ENCODE results near the gene AMPD2.

AMPD2 gene

DNA sequence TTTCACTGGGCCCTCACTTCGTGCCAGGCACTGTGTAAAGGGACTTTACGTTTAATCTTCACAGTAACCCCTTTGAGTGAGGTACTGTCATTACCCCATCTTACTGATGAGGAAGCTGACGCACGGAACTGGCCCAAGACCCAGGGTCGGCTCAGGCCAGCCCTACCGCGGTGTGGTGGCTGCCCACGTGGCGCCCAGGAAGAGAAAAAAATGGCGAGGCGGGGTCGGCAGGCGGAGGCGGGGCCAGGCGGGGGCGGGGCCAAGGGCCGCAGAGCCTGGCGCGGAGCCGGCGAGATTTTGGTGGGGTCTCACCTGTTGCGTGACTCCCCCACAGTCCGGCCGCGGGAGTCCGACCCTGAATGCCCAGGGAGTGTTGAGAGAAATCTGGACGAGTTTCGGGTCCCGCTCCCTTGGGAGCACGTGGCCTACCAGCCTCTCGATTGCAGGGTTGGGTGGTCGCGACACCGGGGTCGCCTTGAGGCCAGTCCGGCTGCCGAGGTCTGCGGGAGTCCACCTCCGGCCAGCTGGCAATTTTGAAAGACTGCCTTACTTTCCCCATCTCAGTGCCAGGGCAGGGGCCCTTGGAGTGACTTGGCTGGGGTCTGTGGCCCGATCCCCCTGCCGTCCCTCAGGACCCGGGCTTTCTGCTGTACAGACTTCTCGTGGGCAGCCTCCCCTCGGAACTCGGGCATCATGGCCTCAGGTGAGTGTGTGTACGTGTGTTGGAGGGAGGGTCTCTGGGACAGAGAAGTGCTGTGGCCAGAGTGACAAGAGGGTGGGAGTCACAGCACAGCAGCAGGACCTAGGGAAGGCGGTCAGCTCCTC lies at the start of gene AMPD2, which contains the start of gene GNAT2:
TSS of gene AMPD2 (plus strand) at position 262 of the 825 bp plus-strand sequence. CDS start 1,339 bp downstream, outside the sequence.
TSS of gene GNAT2 (minus strand) at position 41 of the 825 bp plus-strand sequence. CDS start 6,746 bp downstream, outside the sequence.
- H3K4me3 ChIP-seq (ENCODE audit: low read depth, low read length): peak within 1 kb of the TSS; percentile 70

DNA sequence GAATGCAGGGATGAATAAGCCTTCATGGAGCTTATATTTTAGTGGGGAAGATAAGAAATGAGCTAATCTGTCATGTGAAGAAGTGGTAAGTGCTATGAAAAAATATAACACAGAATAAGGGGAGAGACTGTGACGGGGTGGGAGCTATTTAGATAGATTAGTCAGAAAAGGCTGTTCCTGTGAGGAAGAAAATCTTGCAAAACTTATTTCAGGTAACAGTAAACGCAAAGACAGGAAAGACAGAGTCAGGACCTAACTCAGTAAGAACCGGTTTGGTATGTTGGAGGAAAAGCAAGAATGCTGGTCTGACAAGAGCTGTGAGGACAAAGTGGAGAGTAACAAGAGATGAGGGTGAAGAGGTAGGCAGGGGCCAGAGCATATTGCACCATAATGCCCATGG lies 49.2 kb upstream of the AMPD2 start:
- no peak overlapping the region for H3K4me3 ChIP-seq (ENCODE audit: low read depth, low read length)

DNA sequence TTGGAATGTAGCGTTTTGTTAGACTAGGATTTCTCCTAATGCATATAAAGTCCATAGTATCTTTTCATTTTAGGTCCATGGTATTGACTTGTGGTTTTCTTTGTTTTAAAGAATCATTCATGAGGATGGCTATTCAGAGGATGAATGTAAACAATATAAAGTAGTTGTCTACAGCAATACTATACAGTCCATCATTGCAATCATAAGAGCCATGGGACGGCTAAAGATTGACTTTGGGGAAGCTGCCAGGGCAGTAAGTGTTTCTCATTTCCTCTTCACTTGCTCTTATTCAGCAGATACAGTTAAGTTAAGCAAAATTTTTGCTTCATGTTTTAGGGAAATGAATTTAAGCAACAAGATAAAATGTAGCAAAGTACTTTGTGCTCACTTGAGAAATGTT lies 45.9 kb upstream of the AMPD2 start:
- no peak overlapping the region for H3K4me3 ChIP-seq (ENCODE audit: low read depth, low read length)

DNA sequence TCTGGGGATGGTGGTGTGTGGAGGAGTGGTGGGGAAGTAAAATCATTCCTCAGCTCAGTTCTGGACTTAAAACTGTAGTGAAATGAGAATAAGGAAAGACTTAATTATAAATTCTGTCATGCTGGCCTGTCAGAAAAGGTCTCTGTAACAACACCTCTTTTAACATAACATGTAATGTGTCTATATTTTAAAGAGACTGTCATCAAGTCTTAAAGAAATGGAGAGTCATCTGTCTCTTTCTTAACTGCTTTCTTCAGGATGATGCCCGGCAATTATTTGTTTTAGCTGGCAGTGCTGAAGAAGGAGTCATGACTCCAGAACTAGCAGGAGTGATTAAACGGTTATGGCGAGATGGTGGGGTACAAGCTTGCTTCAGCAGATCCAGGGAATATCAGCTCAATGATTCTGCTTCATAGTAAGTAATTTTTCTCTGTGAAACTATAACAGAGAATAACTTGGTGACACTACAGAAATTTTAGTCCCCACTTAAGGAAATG lies 40.6 kb upstream of the AMPD2 start:
- H3K4me3 ChIP-seq (ENCODE audit: low read depth, low read length): no peak overlapping the region

DNA sequence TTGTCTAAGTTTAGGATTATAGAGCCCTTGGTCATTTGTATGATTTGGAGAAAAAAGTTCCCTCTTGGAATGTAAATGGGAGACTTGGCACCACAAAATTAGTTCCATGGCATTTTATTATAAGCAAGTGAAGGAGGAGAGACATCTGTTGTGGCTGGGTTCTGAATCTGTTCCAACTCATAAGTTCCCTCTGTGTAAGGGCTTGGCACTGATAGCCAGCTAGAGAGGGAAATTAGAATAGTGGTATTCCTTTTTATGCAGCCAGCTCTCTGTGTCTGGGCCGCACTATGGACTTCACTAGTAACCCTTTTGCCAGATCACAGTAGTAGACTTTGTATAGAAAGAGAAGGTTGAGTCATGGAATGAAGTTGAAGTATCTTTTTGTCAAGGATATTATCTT lies 40.1 kb upstream of the AMPD2 start:
- no peak overlapping the region for H3K4me3 ChIP-seq (ENCODE audit: low read depth, low read length)

DNA sequence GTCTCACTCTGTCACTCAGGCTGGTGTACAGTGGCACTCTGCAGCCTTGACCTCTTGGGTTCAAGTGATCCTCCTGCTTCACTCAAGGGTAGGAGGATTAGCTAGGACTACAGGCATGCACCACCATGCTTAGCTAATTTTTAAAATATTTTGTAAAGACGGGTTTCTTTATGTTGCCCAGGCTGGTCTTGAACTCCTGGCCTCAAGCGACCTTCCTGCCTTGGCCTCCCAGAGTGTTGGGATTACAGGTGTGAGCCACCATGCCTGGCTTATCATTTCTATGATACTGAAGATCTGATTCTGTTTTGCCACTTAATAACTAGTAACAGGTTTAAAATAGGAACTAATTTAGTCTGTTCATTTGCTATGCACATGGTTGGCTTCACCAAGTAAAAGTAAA lies 37.6 kb upstream of the AMPD2 start:
- no peak overlapping the region for H3K4me3 ChIP-seq (ENCODE audit: low read depth, low read length)

DNA sequence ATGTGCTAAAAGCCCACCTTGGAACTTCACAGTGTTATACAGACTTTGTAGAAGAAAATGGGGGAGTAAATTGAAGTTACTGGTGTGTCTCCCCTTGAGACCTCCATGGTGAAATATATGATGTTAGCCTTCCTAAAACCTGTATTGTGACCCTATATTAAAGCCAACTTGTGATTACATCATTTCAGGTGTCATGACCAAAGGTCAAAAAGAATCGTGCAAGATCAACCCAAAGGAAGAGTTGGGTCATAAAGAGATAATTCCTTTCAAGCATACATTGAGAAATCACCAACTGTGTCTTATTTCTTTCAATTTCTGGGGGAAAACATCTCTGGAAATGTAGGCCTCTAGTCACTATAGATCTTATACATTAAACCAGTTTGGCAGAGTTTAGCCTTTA lies 34.9 kb upstream of the AMPD2 start:
- no peak overlapping the region for H3K4me3 ChIP-seq (ENCODE audit: low read depth, low read length)

DNA sequence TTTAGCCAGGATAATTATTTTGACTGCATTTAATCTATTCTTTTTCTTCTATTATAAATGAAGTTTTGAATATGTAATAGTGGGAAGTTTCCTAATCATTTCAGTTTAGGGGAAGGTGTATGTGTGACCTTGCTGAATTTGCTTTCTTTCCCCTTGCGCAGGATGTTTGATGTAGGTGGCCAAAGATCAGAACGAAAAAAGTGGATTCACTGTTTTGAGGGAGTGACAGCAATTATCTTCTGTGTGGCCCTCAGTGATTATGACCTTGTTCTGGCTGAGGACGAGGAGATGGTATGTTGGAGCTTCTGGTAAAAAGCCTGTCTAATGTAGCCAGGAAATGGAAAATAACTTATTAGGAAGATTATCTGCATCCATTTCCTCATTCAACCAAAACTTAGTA lies 33.6 kb upstream of the AMPD2 start:
- no peak overlapping the region for H3K4me3 ChIP-seq (ENCODE audit: low read depth, low read length)

DNA sequence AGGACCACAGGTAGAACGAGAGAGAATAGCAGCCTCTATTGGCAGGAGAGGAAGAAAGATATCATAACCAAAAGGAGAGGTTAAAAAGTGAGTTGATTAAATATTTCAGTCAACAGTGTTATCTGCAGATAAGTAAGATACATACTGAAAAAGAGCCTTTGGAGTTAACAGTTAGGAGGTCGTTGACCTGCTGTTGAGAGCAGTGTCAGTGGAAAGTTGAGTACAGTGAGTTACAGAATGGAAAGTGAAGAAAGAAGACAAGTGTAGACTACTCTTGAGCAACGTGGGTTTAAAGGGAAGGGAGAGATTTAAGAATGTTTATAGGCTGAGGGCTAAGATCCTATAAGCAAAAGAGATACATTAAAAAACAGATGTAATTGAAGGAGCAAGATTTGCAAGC lies 30.5 kb upstream of the AMPD2 start:
- H3K4me3 ChIP-seq (ENCODE audit: low read depth, low read length): no peak overlapping the region

DNA sequence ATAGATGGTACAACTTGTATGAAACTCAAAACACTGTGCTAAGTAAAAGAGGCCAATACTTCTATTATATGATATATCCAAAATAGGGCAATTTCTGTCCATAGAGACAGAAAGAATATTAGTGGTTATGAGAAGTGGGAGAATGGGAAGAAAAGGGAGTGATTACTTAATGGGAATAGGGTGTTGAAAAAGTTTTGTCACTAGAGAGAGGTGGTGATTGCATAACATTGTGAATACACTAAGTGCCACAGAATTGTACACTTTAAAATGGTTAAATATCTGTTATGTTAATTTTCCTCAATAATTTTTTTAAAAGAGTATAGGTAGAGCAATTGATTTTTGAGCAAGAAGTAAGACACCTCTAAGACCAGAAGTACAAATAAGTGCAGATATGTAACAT lies 30.0 kb upstream of the AMPD2 start:
- no peak overlapping the region for H3K4me3 ChIP-seq (ENCODE audit: low read depth, low read length)

DNA sequence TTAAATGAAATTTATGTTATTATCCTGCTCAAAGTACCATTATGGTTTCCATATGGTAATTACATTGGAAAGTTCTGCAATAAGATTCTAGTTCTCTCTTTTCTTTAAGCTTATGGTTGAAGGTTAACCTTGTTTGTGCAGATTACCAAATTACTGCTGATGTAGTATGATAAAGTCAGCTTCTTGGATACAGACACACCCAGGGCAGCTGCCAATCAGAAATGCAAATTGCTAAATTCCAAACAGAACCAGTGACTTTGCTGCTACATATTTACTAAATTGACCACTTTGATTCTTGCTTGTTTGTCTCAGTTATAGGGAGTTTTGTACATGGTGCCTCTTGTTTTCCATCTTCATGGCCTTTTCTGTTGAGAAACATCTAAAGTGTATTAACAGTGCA lies 26.7 kb upstream of the AMPD2 start:
- no peak overlapping the region for H3K4me3 ChIP-seq (ENCODE audit: low read depth, low read length)

DNA sequence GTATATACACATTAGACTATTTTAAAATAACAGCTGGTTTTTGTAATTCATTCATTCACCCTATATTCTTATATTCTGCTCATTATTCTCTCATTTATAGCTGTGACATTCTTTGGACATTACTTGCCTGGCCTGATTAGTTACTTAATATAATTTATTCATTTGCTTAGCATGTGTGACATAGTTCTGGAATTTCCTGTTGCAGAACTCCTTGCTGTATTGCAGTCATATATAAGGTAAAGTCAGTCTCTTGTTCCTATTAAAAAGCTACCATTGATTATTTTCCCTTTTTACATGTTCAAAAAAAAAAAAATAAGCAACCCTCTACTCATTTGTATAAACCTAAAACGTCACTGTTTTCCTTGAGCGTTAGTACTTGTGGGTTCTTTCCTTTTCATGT lies 24.1 kb upstream of the AMPD2 start:
- H3K4me3 ChIP-seq (ENCODE audit: low read depth, low read length): no peak overlapping the region

DNA sequence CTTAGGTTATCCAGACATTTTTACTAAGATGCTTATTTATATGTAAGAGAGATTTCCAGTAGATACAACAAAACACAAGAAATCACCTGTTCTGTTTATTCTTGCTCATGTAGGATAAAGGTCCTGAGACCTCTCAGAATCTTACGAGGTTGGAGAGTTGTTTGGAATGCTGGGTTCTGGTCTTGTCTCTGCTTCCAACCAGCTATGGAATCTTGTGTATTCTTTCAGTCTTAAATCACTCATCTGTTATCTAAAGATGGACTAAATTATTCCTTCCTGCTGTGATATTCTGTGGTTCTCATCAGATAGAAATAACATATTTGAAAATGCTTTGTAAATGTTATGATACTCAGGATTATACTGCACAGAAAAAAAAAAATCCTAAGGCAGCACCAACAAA lies 21.5 kb upstream of the AMPD2 start:
- no peak overlapping the region for H3K4me3 ChIP-seq (ENCODE audit: low read depth, low read length)

DNA sequence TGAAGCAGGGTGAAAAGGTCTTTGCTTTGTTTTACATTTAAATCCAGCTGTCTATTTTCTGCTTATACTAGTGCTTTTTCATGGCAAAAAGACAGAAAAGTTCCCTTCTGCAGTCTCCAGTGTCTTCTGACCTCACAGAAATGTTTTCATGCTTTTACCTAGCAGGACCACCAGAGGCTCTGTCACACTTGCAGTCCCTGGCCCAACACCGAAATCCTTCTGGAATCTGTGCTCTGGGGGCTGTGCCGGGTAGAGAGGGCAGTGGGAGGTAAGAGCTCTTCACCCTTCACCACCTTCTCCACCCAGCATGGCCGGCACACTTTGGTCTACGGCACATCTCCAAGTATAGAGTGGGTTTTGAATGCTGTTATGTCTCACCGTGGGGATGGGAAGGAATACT lies 21.0 kb upstream of the AMPD2 start:
- H3K4me3 ChIP-seq (ENCODE audit: low read depth, low read length): no peak overlapping the region

DNA sequence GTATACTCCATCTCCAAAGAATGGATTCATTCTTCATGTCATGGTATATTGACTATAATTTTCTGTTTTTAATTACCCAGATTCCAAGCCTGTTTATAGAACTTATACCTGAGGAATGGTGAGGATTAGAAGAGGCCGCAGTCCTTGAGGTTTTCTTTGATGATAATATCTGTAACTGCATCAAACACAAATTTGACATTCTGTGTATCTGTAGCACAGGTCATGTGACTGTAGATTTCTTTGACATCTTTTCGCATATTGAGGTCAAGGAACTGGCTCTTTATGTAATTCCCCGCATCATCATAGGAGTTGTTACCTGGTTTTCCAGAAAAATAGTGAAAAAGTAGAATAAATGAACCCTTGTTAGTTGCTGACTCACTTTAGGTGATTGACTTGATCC lies 16.4 kb upstream of the AMPD2 start:
- no peak overlapping the region for H3K4me3 ChIP-seq (ENCODE audit: low read depth, low read length)

DNA sequence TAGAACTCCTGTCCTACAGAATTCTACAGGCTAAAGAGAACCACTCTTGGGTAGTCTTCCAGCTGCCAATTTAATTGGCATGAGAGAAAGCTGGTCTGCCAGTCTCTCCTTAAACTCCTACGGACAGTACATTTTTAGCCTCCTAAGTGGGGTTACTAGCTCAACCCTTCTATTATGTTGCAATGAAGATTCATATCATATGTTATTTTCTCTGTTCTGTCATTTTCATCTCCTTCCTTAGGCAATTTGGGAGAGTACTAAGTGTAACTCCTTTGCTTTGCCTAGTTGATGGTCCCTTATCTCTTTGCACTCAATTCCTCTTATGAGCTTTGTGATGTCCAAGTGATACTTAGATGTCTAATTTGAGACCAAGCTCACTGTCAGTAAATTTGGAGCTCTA lies 14.3 kb upstream of the AMPD2 start:
- no peak overlapping the region for H3K4me3 ChIP-seq (ENCODE audit: low read depth, low read length)

DNA sequence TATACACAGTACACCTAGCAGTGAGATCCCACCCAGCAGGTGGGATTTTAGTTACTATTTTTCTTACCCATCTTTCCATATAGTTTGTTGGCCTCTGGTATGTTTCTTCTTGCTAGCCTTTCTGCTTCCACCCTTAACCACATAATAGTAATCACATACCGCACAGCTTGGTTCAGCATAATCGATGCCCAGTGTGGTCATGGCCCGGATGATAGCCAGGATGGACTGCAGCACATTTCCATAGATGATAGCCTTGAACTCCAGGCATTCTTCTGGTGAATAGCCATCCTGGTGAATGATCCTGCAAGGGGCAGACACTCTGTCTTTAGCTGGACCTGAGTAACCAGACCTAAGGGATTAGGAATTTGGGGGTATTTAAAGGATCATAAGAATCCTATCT lies 9.8 kb upstream of the AMPD2 start:
- no peak overlapping the region for H3K4me3 ChIP-seq (ENCODE audit: low read depth, low read length)

DNA sequence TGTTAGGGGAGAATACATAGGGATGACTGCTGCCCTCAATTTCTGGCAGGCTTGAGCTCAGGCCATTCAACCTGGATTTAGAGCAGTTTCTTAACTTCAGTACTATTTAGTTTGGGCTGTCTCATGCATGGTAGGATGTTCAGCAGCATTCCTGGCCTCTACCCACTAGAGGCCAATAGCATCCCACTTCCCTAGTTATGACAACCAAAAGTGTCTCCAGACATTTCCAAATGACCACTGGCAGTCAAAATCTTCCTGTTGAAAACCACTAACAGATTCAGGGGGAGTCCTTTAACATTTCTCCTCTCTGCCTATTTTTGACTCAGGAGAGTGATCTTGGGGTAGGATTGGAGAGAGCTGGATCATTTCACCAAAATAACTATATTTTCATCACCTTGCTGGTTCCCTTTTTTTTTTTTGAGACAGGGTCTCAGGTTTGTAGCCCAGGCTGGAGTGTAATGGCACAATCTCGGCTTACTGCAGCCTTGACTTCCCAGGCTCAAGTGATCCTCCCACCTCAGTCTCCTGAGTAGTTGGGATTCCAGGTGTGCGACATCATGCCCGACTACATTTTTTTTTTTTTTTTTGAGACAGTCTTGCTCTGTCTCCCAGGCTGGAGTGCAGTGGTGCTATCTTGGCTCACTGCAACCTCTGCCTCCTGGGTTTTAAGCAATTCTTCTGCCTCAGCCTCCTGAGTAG lies 8.9 kb upstream of the AMPD2 start:
- H3K4me3 ChIP-seq (ENCODE audit: low read depth, low read length): no peak overlapping the region

DNA sequence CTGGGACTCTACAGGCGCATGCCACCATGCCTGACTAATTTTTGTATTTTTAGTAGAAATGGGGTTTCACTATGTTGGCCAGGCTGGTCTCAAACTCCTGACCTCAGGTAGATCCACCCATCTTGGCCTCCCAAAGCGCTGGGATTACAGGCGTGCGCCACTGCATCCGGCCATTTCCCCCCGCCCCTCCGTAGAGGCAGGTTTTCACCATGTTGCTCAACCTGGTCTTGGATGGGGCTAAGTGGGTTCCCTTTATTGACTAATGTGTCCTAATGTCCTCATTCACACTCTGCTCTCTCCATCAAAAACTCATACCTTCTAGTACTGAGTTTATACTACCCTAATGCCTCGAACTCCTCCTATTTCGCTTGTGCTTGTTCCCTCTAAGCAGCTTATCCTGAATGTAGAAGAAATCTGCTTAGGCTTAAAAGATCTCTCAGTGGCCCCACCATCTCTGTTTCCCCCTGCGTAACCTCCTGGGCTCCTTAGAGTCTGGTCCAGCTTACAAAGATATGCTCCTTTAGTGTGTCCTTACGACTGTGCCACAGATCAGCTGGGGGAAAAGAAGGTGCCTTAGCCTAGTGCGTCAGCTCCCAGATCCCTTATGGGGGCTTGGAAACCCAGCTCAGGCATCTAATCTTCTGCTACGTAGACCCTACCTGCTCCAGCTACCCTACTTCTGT lies 8.2 kb upstream of the AMPD2 start:
- H3K4me3 ChIP-seq (ENCODE audit: low read depth, low read length): no peak overlapping the region

DNA sequence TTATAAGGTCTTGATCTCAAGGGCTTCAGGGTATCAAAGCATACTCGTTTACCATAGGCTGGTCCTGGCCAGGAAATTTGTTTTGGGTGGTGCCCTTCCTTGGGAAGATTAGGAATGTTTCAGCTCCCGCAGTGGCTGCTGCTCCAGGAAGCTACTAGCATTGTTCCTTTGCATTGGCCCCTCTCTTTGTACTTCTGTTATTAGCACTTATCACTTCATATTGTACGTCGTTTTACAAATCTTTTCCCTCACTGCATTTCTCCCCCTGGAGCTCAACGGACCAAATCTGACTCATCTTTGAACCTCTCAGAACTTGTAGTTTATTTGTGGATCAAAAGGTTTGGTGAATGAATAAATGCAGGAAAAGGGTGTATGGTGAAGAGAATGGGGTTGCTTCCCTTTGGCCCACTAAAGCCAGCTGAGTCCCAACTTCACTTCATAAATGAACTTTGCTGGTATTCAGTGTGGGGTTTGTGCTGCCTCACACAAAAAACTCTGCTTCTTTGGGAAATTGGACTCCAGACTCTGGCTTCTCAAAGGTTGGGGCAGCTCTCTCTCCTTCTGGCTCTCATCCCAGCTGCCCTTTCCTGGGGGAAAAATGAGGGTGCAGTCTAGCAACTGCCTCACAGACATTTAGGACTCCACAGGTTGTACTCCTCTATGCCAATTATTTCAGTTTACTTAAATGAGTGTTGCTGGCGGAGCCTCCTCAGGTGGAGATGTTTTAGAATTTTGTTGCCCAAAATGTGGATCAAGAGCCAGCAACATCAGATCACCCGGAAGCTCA lies 6.1 kb upstream of the AMPD2 start:
- H3K4me3 ChIP-seq (ENCODE audit: low read depth, low read length): no peak overlapping the region

DNA sequence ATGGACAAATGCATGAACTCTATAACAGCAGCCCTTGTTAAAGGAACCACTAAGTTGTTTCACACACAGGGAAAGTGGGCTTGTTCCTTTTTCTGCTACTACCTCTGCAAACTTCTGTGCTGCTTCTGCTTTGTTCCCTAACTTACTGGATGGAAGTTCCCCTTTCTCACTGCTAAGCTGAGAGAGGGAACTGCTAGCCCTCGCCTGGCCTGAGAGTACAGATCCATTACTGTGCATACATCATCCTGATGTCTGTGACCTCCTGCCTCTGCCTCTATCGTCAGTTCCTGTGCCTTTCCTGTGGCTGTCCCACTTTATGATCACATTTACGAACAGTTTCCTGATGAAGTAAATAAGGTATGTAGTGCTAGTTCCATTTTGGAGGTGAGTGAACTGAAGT lies 3.8 kb upstream of the AMPD2 start:
- H3K4me3 ChIP-seq (ENCODE audit: low read depth, low read length): no peak overlapping the region
